NCI-H1048 (cell line): ENCODE results near the gene SLC6A8.
"Not testable (repeated sequence)": the region's sequence is repeated elsewhere in the genome, so short reads cannot be mapped to it uniquely, and the experiment has no call there.

ENCODE experiments used
- DNase-seq: peaks from one replicate; lab custom pipeline; 2025; lab: John Stamatoyannopoulos, UW

SLC6A8 gene

GRCh38 chrX:153672531-153673427 lies 14.9 kb upstream of the SLC6A8 start:
- DNase-seq = no peak

- no peak for DNase-seq
Measured at GRCh38 chrX:153673428-153674218, 14.1 kb upstream of the SLC6A8 start, which contains the start of gene PNCK. Gene PNCK (minus strand): TSS chrX:153673813. CDS start chrX:153673076, 737 bp downstream.

GRCh38 chrX:153674219-153674851 lies 13.4 kb upstream of the SLC6A8 start:
- DNase-seq = no peak

GRCh38 chrX:153681175-153681574 lies 6.6 kb upstream of the SLC6A8 start:
- DNase-seq = no peak

GRCh38 chrX:153683486-153683885 lies 4.2 kb upstream of the SLC6A8 start:
- not testable (repeated sequence) for DNase-seq

- no peak for DNase-seq
Measured at GRCh38 chrX:153684467-153685155, 3.1 kb upstream of the SLC6A8 start.

- no peak for DNase-seq
Measured at GRCh38 chrX:153685156-153685536, 2.6 kb upstream of the SLC6A8 start.

GRCh38 chrX:153685751-153686696 lies 1.7 kb upstream of the SLC6A8 start:
- no peak for DNase-seq

GRCh38 chrX:153686711-153687110 lies 1.0 kb upstream of the SLC6A8 start:
- no peak for DNase-seq

- no peak for DNase-seq
Measured at GRCh38 chrX:153688071-153688470, 345 bp downstream of the SLC6A8 start.

- DNase-seq = no peak
Measured at GRCh38 chrX:153688506-153688905, 780 bp downstream of the SLC6A8 start.

GRCh38 chrX:153688911-153689590 lies 1.3 kb downstream of the SLC6A8 start:
- DNase-seq = no peak

- no peak for DNase-seq
Measured at GRCh38 chrX:153689654-153690465, 2.1 kb downstream of the SLC6A8 start.

GRCh38 chrX:153690466-153690865 lies 2.7 kb downstream of the SLC6A8 start:
- DNase-seq = no peak

GRCh38 chrX:153691032-153691827 lies 3.5 kb downstream of the SLC6A8 start:
- DNase-seq = not testable (repeated sequence)

- no peak for DNase-seq
Measured at GRCh38 chrX:153692003-153692402, 4.3 kb downstream of the SLC6A8 start.

- DNase-seq = no peak
Measured at GRCh38 chrX:153692611-153693156, 5.0 kb downstream of the SLC6A8 start.
